Measurements from ENCODE around the gene ADORA2B. TPM values are rescaled to one million over a fixed set of nuclear protein-coding genes. Genes with fewer than 3 reads are reported as not detected.

Gene ADORA2B
- polyA plus RNA-seq, 1 of the 3 experiments (the other 2 are of a cell fraction): 12.6 TPM

GRCh38 chr17:15909481-15909991 lies 35.4 kb upstream of the ADORA2B start:
- Histone ChIP-seq H4K20me1 (ENCODE audit: insufficient read depth) (no peaks in the 10 kb centered on the region), H3K9me2 (no peaks in the 10 kb centered on the region), H2AFZ (ENCODE audit: low read depth) (no peak overlapping the region), H3K36me3 (replicated peaks in 1 of 2; ENCODE audit: control insufficient read depth in 1 of 2, insufficient read depth in 2 of 2, low read length in 1 of 2) (no peaks in the 10 kb centered on the region), H3F3A (replicated peaks; ENCODE audit: insufficient read depth) (no peaks in the 10 kb centered on the region), H3K27me3 (ENCODE audit: insufficient read depth) (no peaks in the 10 kb centered on the region), H3K9ac (no peak overlapping the region), H3K4me1 (ENCODE audit: control insufficient read depth in 1 of 2, insufficient read depth in 2 of 2, low read depth in 1 of 2, low read length in 1 of 2) (peaks cover 0 to 6% of the 10 kb centered on the region in 2 experiments; a peak in 1 of 4 replicates), H3K4me2 (no peak overlapping the region), H3K27ac (ENCODE audit: low read depth in 2 of 2, low read length in 1 of 2) (no peak overlapping the region), H3K9me3 (no peaks in the 10 kb centered on the region), H3K79me2 (ENCODE audit: insufficient read depth) (no peaks in the 10 kb centered on the region), H3K4me3 (ENCODE audit: low read depth in 2 of 2, low read length in 1 of 2) (no peak overlapping the region)
- CTCF ChIA-PET: no interaction called here
- TF ChIP-seq YY1 (IDR thresholded peaks at IDR 0.05; ENCODE audit: low read depth): no peak
- TF ChIP-seq GABPA (IDR thresholded peaks at IDR 0.05; ENCODE audit: low read depth): no peak
- TF ChIP-seq RXRA (IDR thresholded peaks at IDR 0.05; ENCODE audit: borderline replicate concordance, low read depth): no peak
- no peak for TF ChIP-seq FOXJ3 (CRISPR knock-in tag; IDR thresholded peaks at IDR 0.05)
- TF ChIP-seq IRF3 (IDR thresholded peaks at IDR 0.05; ENCODE audit: low read depth, low read length): no peak
- TF ChIP-seq EZH2phosphoT487 (IDR thresholded peaks at IDR 0.05; ENCODE audit: borderline replicate concordance, low read depth): no peak
- no peak for TF ChIP-seq PBX3 (IDR thresholded peaks at IDR 0.05)
- TF ChIP-seq USF1 (IDR thresholded peaks at IDR 0.05; ENCODE audit: borderline replicate concordance, low read depth): no peak
- TF ChIP-seq FOSL2 (IDR thresholded peaks at IDR 0.05; ENCODE audit: borderline replicate concordance, low read depth): no peak
- TF ChIP-seq NRF1 (IDR thresholded peaks at IDR 0.05; ENCODE audit: low read depth, low read length): no peak
- TF ChIP-seq TEAD4 (IDR thresholded peaks at IDR 0.05; ENCODE audit: borderline replicate concordance, insufficient read depth): no peak
- TF ChIP-seq SMC3 (IDR thresholded peaks at IDR 0.05; ENCODE audit: low read depth, low read length): no peak
- TF ChIP-seq USF2 (IDR thresholded peaks at IDR 0.05; ENCODE audit: borderline replicate concordance, low read depth, low read length): no peak
- TF ChIP-seq CTCF (IDR thresholded peaks at IDR 0.05): no peak
- DNase-seq: peak; percentile 34
- POLR2A ChIA-PET: no interaction called here
- 70% methylated on average over 9 of the region's 9 CpGs for WGBS (ENCODE audit: low lambda C conversion rate)
